IMR-90 (cell line): ENCODE results near the gene C1QL2.

Experiments
- CEBPB ChIP-seq: IDR thresholded peaks from 2 replicates; pipeline ENCODE4 v1.6.1; 2012; ENCODE audit warnings: low read depth, low read length, improper control_type of control experiment
- CTCF ChIP-seq: conservative IDR thresholded peaks from 2 replicates; pipeline ENCODE4 v1.5.1; 2012; ENCODE audit warnings: mild to moderate bottlenecking, low read depth, low read length, improper control_type of control experiment
- FOS ChIP-seq: fragments of 150-350 bp; IDR thresholded peaks from 2 replicates; pipeline ENCODE4 v1.6.1; 2016; ENCODE audit warnings: low read depth, low read length
- MAZ ChIP-seq: IDR thresholded peaks from 2 replicates; pipeline ENCODE4 v1.6.1; 2012; ENCODE audit warnings: low read depth, mild to moderate bottlenecking, low read length, improper control_type of control experiment, moderate library complexity, borderline replicate concordance
- POLR2A ChIP-seq: IDR thresholded peaks from 2 replicates; pipeline ENCODE4 v1.6.1; 2012; ENCODE audit warnings: mild to moderate bottlenecking, low read depth, low read length
- RFX5 ChIP-seq: IDR thresholded peaks from 2 replicates; pipeline ENCODE4 v1.8.0; 2012; ENCODE audit warnings: low read depth, mild to moderate bottlenecking, low read length, moderate library complexity
- SMC3 ChIP-seq: fragments of 150-350 bp; IDR thresholded peaks from 2 replicates; pipeline ENCODE4 v1.6.1; 2016; ENCODE audit warnings: low read depth, mild to moderate bottlenecking, antibody characterized with exemption, low read length, moderate library complexity

DNA sequence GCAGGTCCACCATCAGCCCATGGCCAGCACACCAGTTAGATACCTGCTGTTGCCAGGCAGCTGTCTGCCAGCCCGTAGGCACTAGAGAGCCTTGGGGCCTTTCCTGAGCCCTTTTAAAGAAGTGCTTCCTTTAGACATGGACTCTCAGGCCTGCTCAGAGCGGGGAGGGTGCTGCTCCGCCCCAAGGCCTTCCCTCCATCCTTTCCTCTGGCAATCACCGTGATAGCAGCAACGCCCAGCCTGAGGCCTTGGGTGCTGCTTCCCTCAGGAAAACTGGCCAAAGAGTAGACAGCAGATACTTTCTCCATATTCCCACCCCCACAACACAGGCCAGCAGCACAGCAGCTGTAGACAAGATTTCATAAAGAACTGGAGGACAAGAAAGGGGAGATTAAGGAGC lies 22.3 kb upstream of the C1QL2 start:
- TF ChIP-seq CTCF: no peak
- TF ChIP-seq POLR2A: no peak
- TF ChIP-seq RFX5: no peak
- TF ChIP-seq CEBPB: no peak
- no peak for TF ChIP-seq SMC3
- TF ChIP-seq FOS: no peak
- TF ChIP-seq MAZ: no peak
